Nephron progenitor cell (in vitro differentiated cells): ENCODE data around the gene RABEP1.

Experiments used
- DNase-seq: peaks from one replicate; pipeline ENCODE4 v3.0.0; 2021
- H3K27ac Mint-ChIP-seq: 2 replicates; pipeline ENCODE4 v1.8.0; 2021; ENCODE audit warnings: mild to moderate bottlenecking, moderate library complexity, mixed read lengths
- H3K27me3 Mint-ChIP-seq: 2 replicates; pipeline ENCODE4 v1.8.0; 2021; ENCODE audit warnings: mild to moderate bottlenecking, low read depth, mixed read lengths; ENCODE audit not compliant: poor library complexity
- H3K36me3 Mint-ChIP-seq: 2 replicates; pipeline ENCODE4 v1.8.0; 2021; ENCODE audit warnings: low read depth, mixed read lengths
- H3K4me1 Mint-ChIP-seq: 2 replicates; pipeline ENCODE4 v1.8.0; 2021; ENCODE audit warnings: mixed read lengths
- H3K4me3 Mint-ChIP-seq: 2 replicates; pipeline ENCODE4 v1.8.0; 2021; ENCODE audit warnings: mild to moderate bottlenecking, moderate library complexity, mixed read lengths
- H3K9me3 Mint-ChIP-seq: 2 replicates; pipeline ENCODE4 v1.8.0; 2021; ENCODE audit warnings: mild to moderate bottlenecking, moderate library complexity, mixed read lengths
- CTCF ChIP-seq: fragments of 200-600 bp; sonication (generic); IDR thresholded peaks from 2 replicates; pipeline ENCODE4 v1.5.0; 2021; ENCODE audit warnings: antibody characterized with exemption

The RABEP1 gene

DNA sequence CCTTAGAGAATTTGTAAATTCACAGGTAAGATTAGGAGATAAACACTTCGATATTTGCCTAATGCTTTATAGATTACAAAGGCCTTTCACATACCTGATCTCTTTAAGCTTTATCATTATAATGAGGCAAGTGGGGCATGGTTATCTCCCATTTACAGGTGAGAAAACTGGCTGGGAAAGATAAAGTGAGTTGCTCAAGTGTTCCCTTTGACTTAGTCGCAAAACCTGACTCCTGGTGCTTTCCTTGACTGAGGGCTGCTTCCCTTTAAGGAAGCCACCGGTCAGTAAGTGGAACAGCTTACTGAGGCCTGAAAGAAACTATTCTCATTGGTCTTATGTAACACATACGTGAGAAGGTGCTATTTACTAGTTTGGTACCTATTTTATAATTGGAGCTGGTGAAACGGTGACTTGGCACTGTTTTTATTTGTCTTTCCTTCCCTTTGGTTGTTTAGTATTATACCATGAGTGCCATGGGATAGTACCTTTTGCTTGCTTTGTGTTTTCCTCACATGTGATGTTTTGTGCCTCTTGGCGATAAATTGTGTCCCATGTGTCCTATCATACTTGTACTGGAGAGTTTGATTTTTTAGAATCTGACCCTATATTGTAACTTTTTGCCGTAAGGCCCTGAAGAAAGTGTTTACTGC lies 80.2 kb downstream of the RABEP1 start:
- H3K9me3 Mint-ChIP-seq, result no peaks in the 10 kb centered on the region
- H3K4me1 Mint-ChIP-seq, result no peaks in the 10 kb centered on the region
- H3K4me3 Mint-ChIP-seq, result no peak overlapping the region
- no peak overlapping the region for H3K27ac Mint-ChIP-seq
- no peaks in the 10 kb centered on the region for H3K27me3 Mint-ChIP-seq
- peaks cover 60% of the 10 kb centered on the region for H3K36me3 Mint-ChIP-seq
- no peak for DNase-seq
- no peak for TF ChIP-seq CTCF

DNA sequence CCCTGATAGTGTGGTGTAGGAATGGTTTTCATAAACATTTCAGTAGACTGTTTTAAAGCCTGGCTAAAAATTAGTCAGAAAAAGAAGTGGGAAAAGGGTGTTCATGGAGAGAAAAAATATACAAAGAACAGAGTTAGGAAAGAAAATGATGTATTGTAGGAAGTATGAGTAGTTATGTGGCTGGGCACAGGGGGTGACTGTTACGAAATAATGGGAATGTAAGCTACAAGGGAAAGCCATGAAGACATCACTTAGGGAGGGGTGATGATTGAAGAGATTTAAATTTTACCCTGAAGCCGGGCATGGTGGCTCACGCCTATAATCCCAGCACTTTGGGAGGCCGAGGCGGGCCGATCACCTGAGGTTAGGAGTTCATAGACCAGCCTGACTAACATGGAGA lies 82.1 kb downstream of the RABEP1 start:
- Mint-ChIP-seq H3K4me1 (no peaks in the 10 kb centered on the region), H3K27ac (peak overlapping the region; percentile 49), H3K27me3 (no peaks in the 10 kb centered on the region), H3K36me3 (peaks cover 67% of the 10 kb centered on the region), H3K9me3 (no peaks in the 10 kb centered on the region), H3K4me3 (no peak overlapping the region)
- TF ChIP-seq CTCF, result no peak
- DNase-seq, result no peak

GRCh38 chr17:5364696-5365095 lies 82.6 kb downstream of the RABEP1 start:
- Mint-ChIP-seq H3K4me1 (no peaks in the 10 kb centered on the region), H3K4me3 (no peak overlapping the region), H3K27ac (no peak overlapping the region), H3K9me3 (no peaks in the 10 kb centered on the region), H3K36me3 (peaks cover 67% of the 10 kb centered on the region), H3K27me3 (no peaks in the 10 kb centered on the region)
- no peak for DNase-seq
- no peak for TF ChIP-seq CTCF

DNA sequence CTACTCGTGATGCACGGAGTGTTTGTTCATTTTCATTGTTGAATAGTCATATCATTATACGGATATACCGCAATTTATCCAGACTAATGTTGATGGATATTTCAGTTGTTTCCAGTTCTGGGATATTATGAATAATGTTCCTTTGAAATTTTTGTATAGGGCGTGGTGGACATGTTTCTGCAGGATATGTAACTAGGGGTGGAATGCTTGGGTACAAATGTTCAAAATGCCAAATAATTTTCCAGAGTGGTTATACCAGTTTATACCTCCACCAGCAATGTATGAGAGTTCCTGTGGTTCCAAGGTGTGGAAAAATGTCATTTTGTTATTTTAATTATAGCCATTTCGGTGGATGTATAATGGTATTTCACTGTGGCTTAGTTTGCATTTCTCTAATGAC lies 83.7 kb downstream of the RABEP1 start:
- no peak for DNase-seq
- Mint-ChIP-seq H3K9me3 (no peaks in the 10 kb centered on the region), H3K4me3 (no peak overlapping the region), H3K27me3 (no peaks in the 10 kb centered on the region), H3K36me3 (peaks cover 67% of the 10 kb centered on the region), H3K27ac (no peak overlapping the region), H3K4me1 (no peaks in the 10 kb centered on the region)
- TF ChIP-seq CTCF, result no peak

DNA sequence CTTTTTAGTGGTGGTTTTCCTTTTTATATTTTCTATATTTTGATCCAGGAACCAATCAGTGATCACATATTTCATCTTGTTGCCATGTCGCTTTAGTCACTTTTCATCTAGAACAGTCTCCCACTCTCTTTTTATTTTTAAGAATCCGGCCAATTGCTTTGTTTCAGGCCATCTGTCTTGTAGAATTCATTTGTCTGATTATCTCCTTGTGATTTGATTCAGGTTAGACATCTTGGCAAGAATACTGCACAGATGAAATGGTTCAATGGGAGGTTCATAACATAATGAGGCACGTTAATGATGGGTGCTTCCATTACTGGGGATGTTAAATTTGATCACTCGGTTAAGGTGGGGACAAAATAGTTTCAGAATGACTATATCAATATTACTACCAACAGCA lies 88.3 kb downstream of the RABEP1 start:
- no peak overlapping the region for H3K27ac Mint-ChIP-seq
- H3K9me3 Mint-ChIP-seq, result no peaks in the 10 kb centered on the region
- no peaks in the 10 kb centered on the region for H3K27me3 Mint-ChIP-seq
- H3K36me3 Mint-ChIP-seq, result peaks cover 81% of the 10 kb centered on the region
- no peaks in the 10 kb centered on the region for H3K4me1 Mint-ChIP-seq
- TF ChIP-seq CTCF, result no peak
- no peak for DNase-seq
- H3K4me3 Mint-ChIP-seq, result no peak overlapping the region

- Mint-ChIP-seq H3K4me3 (no peak overlapping the region), H3K36me3 (peaks cover 80% of the 10 kb centered on the region), H3K27ac (no peak overlapping the region), H3K9me3 (no peaks in the 10 kb centered on the region), H3K4me1 (no peaks in the 10 kb centered on the region), H3K27me3 (no peaks in the 10 kb centered on the region)
- TF ChIP-seq CTCF, result no peak
- no peak for DNase-seq
Observed at GRCh38 chr17:5373112-5373511, 91.0 kb downstream of the RABEP1 start.
